C4-2B (cell line): ENCODE results near the gene MYEF2.
A peak's percentile ranks its signal among the peaks of the same experiment; 100 is the strongest.

ENCODE experiments used
- H3K27ac ChIP-seq: fragments of 450-650 bp; 2 replicates; pipeline ENCODE4 v1.5.1; 2017
- CTCF ChIP-seq: fragments of 450-650 bp; conservative IDR thresholded peaks from 2 replicates; pipeline ENCODE4 v1.5.1; 2017; ENCODE audit warnings: mild to moderate bottlenecking
- ZFX ChIP-seq: fragments of 450-650 bp; IDR thresholded peaks from 2 replicates; pipeline ENCODE4 v1.6.1; 2017

MYEF2 gene

GRCh38 chr15:48121849-48122248 lies 56.2 kb downstream of the MYEF2 start:
- no peak overlapping the region for H3K27ac ChIP-seq
- TF ChIP-seq ZFX: no peak
- no peak for TF ChIP-seq CTCF

- H3K27ac ChIP-seq: no peak within 1 kb of the TSS
- TF ChIP-seq CTCF (no peak), ZFX (no peak)
Measured at GRCh38 chr15:48120745-48121144, 57.4 kb downstream of the MYEF2 start, which contains the start of gene SLC24A5. Gene SLC24A5, plus strand, starts transcription at chr15:48120990. Its CDS starts 55 bp downstream, at chr15:48121045.

GRCh38 chr15:48119277-48119676 lies 58.8 kb downstream of the MYEF2 start:
- no peak overlapping the region for H3K27ac ChIP-seq
- TF ChIP-seq ZFX (no peak), CTCF (no peak)

- no peak overlapping the region for H3K27ac ChIP-seq
- TF ChIP-seq CTCF: peak; percentile 72
- no peak for TF ChIP-seq ZFX
Measured at GRCh38 chr15:48112242-48112641, 65.9 kb downstream of the MYEF2 start.

- H3K27ac ChIP-seq: no peak overlapping the region
- TF ChIP-seq CTCF: no peak
- no peak for TF ChIP-seq ZFX
Measured at GRCh38 chr15:48109856-48110531, 68.1 kb downstream of the MYEF2 start.

- no peak overlapping the region for H3K27ac ChIP-seq
- no peak for TF ChIP-seq ZFX
- TF ChIP-seq CTCF: no peak
Measured at GRCh38 chr15:48109212-48109611, 68.9 kb downstream of the MYEF2 start.

- TF ChIP-seq ZFX: no peak
- no peak for TF ChIP-seq CTCF
- no peak overlapping the region for H3K27ac ChIP-seq
Measured at GRCh38 chr15:48105936-48106335, 72.2 kb downstream of the MYEF2 start.
